Urinary bladder (tissue), 4 donors: Measurements from ENCODE around the gene NT5DC2. TPM values are rescaled to one million over a fixed set of nuclear protein-coding genes. Genes with fewer than 3 reads are reported as not detected.
A peak's percentile ranks its signal among the peaks of the same experiment; 100 is the strongest.

Experiments
- DNase-seq: peaks from one replicate; pipeline ENCODE4 v3.0.0-alpha.2; 2015; ENCODE audit errors: extremely low spot score
- H3K27ac ChIP-seq: one replicate; pipeline ENCODE4 v1.5.1; 2013; ENCODE audit warnings: low read depth, mild to moderate bottlenecking, moderate library complexity
- H3K36me3 ChIP-seq: one replicate; pipeline ENCODE4 v1.6.1; 2013; ENCODE audit warnings: mild to moderate bottlenecking, moderate library complexity; ENCODE audit not compliant: insufficient read depth
- H3K4me1 ChIP-seq: one replicate; pipeline ENCODE4 v1.6.1; 2013; ENCODE audit warnings: mild to moderate bottlenecking, moderate library complexity; ENCODE audit not compliant: insufficient read depth
- H3K4me3 ChIP-seq: one replicate; pipeline ENCODE4 v1.5.1; 2013; ENCODE audit warnings: low read depth, low read length
- WGBS: extraction: QIAGEN DNeasy Blood & Tissue Kit; methylation state at CpG from one replicate; pipeline ENCODE4 v1.1.7; 2013; 5-methylcytosine and 5-hydroxymethylcytosine counted together
- polyA plus RNA-seq: library from polyadenylated mRNA; stranded (reverse); fragments of 200-250 nt; gene quantifications from one replicate; pipeline ENCODE4 v1.2.3, GENCODE V29; 2013
- total RNA-seq: library from RNA; depleted of rRNA; stranded (reverse); fragments of >200 nt; gene quantifications from one replicate; pipeline ENCODE4 v1.2.3, GENCODE V29; 2014
- donor health status: healthy with polysubstance abuse.
- donor health status: healthy.

The NT5DC2 gene
- 32.9 TPM for total RNA-seq
- polyA plus RNA-seq = 63.8 TPM

GRCh38 chr3:52533623-52534280 lies at the start of gene NT5DC2:
Gene NT5DC2 (minus strand): TSS chr3:52533857. CDS start chr3:52533737, 120 bp downstream.
- Histone ChIP-seq H3K27ac (peak within 1 kb of the TSS; percentile 78), H3K36me3 (no peaks in the 10 kb centered on the region), H3K4me1 (peaks cover 3% of the 10 kb centered on the region), H3K4me3 (peak within 1 kb of the TSS; percentile 78)
- WGBS = 1% methylated on average over 78 of the region's 91 CpGs
- no peak for DNase-seq

DNA sequence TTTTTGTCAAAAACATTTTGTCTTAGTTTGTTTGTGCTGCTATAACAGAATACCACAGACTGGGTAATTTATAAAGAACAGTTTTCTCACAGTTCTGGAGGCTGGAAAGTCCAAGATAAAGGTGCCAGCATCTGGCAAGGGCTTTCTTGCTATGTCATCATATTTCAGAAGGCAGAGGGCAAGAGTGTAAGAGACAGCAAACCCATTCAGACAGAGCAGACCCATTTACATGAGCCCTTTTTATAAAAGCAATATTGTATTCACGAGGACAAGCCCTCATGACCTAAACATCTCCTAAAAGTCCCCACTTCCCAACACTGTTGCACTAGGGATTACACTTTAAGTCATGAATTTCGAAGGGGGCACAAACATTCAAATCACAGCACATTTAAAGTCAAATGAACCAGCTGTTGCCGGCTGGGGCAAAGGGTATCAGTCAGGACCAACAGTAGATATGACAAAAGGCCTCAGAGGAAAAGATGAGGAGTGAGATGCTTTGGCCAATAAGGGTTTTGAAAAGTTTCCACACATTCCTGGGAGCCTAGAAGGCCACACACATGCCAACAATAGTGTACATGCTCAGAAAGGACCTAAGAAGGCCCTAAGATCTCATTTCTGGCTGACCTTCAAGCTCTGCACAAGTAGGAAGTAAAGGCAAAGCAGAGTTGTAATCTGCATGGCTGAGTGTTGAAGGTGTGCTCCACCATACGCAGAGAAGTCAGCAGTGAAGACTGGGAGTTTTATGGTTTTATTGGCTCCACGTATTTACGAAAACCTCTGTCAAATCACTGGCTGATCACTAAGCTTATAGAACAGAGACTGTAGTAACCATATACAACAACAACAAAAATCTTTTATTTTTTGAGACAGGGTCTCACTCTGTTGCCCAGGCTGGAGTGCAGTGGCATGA lies 40.7 kb upstream of the NT5DC2 start:
- 84% methylated on average over 6 of the region's 6 CpGs for whole genome bisulfite sequencing
- Histone ChIP-seq H3K4me1 (no peaks in the 10 kb centered on the region), H3K36me3 (peaks cover 2% of the 10 kb centered on the region), H3K27ac (no peak overlapping the region), H3K4me3 (no peak overlapping the region)
- DNase-seq = no peak

DNA sequence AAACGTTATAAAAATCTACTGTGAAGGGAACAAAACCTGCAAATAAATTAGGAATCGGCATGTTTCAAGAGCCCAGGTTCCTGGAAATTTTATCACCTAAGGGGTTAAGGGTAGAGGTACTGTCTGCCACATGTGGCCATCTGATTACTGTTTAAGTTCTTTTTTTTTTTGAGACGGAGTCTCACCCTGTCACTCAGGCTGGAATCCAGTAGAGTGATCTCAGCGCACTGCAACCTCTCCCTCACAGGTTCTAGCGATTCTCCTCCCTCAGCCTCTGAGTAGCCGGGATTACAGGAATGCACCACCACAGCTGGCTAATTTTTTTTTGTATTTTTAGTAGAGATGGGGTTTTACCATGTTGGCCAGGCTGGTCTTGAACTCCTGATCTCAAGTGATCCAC lies 38.6 kb upstream of the NT5DC2 start:
- no peak for DNase-seq
- no peaks in the 10 kb centered on the region for H3K4me1 ChIP-seq
- no peak overlapping the region for H3K4me3 ChIP-seq
- 82% methylated on average over 6 of the region's 6 CpGs for WGBS
- H3K27ac ChIP-seq = no peak overlapping the region
- H3K36me3 ChIP-seq = no peaks in the 10 kb centered on the region

GRCh38 chr3:52570076-52570475 lies 36.4 kb upstream of the NT5DC2 start:
- WGBS = 93% methylated on average over 4 of the region's 4 CpGs
- H3K36me3 ChIP-seq = no peaks in the 10 kb centered on the region
- H3K27ac ChIP-seq = no peak overlapping the region
- no peak for DNase-seq
- H3K4me3 ChIP-seq = no peak overlapping the region
- H3K4me1 ChIP-seq = no peaks in the 10 kb centered on the region

GRCh38 chr3:52568069-52568468 lies 34.4 kb upstream of the NT5DC2 start:
- no peak for DNase-seq
- Histone ChIP-seq H3K4me3 (no peak overlapping the region), H3K4me1 (no peaks in the 10 kb centered on the region), H3K27ac (no peak overlapping the region), H3K36me3 (peaks cover 2% of the 10 kb centered on the region)
- WGBS = 89% methylated on average over 2 of the region's 2 CpGs

GRCh38 chr3:52563984-52564383 lies 30.3 kb upstream of the NT5DC2 start:
- Histone ChIP-seq H3K4me3 (no peak overlapping the region), H3K36me3 (peaks cover 8% of the 10 kb centered on the region), H3K27ac (no peak overlapping the region), H3K4me1 (no peaks in the 10 kb centered on the region)
- DNase-seq = no peak
- 98% methylated on average over 2 of the region's 2 CpGs for WGBS

DNA sequence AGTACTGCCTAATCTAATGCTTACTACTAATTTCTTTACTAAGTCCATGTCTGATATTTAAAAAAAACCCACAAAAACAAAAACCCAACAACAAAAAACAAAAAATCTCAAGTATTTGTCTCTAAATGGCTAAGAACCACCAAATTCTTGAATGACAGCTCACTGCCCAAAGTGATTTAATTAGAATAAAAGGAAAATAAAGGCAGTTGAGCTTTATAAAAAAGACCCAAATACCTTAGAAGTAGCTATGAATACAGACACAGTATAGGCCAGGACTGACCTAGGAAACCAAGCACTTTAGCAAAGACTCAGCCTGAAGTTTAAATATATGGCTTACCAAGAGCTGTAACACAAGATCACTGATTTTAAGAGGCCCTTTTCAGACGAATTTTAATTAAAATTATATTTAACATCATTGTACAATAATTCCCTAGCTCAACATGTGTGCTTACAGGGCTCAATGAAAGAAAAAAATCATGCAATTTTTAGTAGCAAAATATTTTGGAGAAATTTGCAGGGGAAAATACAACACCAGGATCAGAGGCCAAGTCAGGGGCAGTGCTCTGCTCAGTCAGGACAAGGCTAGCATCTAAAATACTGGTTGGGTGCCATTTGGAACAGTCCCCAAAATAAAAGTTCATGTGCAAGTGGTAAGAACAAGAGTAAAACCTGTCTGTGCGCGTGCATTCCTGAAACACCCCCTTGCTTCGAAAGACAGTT lies 27.5 kb upstream of the NT5DC2 start:
- Histone ChIP-seq H3K4me1 (no peaks in the 10 kb centered on the region), H3K36me3 (peaks cover 8% of the 10 kb centered on the region), H3K27ac (no peak overlapping the region), H3K4me3 (no peak overlapping the region)
- 75% methylated on average over 4 of the region's 4 CpGs for WGBS
- no peak for DNase-seq

DNA sequence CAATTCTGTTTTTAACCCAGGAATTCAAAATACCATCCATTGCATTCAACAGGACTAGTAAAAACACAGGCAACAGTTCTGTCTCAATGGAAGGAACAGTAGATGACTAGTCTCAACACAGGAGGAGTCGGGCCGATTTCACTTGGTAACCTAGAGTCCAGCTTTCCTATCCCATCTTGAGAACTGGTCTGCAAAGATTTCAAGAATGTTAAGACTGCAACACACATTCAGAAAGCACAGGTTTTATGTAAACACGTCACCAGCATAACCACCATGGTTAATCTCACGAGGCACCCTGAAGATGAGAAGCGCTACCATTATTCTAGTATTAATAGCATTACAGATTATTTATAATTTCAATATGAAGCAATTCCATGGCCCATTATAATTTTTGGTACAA lies 24.8 kb upstream of the NT5DC2 start:
- H3K4me1 ChIP-seq = no peaks in the 10 kb centered on the region
- no peak for DNase-seq
- no peak overlapping the region for H3K27ac ChIP-seq
- 90% methylated on average over 5 of the region's 5 CpGs for WGBS
- H3K4me3 ChIP-seq = no peak overlapping the region
- H3K36me3 ChIP-seq = peaks cover 6% of the 10 kb centered on the region

- H3K27ac ChIP-seq = no peak overlapping the region
- 87% methylated on average over 9 of the region's 9 CpGs for WGBS
- no peak for DNase-seq
- H3K4me1 ChIP-seq = no peaks in the 10 kb centered on the region
- H3K4me3 ChIP-seq = no peak overlapping the region
- peaks cover 6% of the 10 kb centered on the region for H3K36me3 ChIP-seq
Observed at GRCh38 chr3:52557011-52557960, 23.6 kb upstream of the NT5DC2 start.

DNA sequence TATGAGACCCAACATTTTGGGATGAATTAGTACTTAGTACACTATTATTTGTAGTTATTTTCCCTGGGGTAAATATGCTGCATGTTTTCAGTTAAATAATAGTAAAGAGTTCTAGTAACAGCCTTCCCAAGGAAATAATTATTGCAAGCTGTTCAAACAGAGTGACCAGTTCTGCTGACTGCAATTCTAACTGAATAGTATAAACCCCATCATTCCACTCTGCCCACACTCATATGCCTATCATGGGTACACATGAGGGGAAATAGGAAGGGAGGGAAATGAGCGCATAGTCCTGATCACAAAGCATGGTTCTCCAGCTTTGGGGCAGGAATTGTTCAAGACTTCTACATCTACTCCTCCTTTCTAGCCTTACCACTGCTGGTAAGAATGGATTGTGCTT lies 21.4 kb upstream of the NT5DC2 start:
- 98% methylated on average over 1 of the region's 1 CpG for WGBS
- no peak for DNase-seq
- H3K4me3 ChIP-seq = no peak overlapping the region
- H3K4me1 ChIP-seq = no peaks in the 10 kb centered on the region
- H3K36me3 ChIP-seq = no peaks in the 10 kb centered on the region
- no peak overlapping the region for H3K27ac ChIP-seq

GRCh38 chr3:52554026-52554755 lies 20.5 kb upstream of the NT5DC2 start:
- no peak overlapping the region for H3K4me3 ChIP-seq
- WGBS = 87% methylated on average over 5 of the region's 5 CpGs
- H3K4me1 ChIP-seq = no peaks in the 10 kb centered on the region
- no peak overlapping the region for H3K27ac ChIP-seq
- H3K36me3 ChIP-seq = peaks cover 2% of the 10 kb centered on the region
- no peak for DNase-seq

- Histone ChIP-seq H3K27ac (no peak overlapping the region), H3K36me3 (peaks cover 3% of the 10 kb centered on the region), H3K4me1 (no peaks in the 10 kb centered on the region), H3K4me3 (no peak overlapping the region)
- 80% methylated on average over 3 of the region's 3 CpGs for WGBS
- no peak for DNase-seq
Observed at GRCh38 chr3:52552089-52552488, 18.4 kb upstream of the NT5DC2 start.
